K562 (cell line): ENCODE measurements around the gene GPRC6A. TPM values are rescaled to one million over a fixed set of nuclear protein-coding genes. Genes with fewer than 3 reads are reported as not detected.

Experiments
- CBX1 ChIP-seq: sonication (generic); IDR thresholded peaks from 2 replicates; pipeline ENCODE4 v1.6.1; 2016; ENCODE audit warnings: antibody characterized with exemption, low read depth, mild to moderate bottlenecking
- CTCF ChIP-seq, 3 experiments: IDR thresholded peaks in 2 of 3; conservative IDR thresholded peaks in 1 of 3; 2 replicates each; pipeline ENCODE4 v1.5.1; 2011 to 2012; ENCODE audit warnings: low read length in 3 of 3, mild to moderate bottlenecking in 3 of 3, control low read depth in 2 of 3, improper control_type of control experiment in 1 of 3, inconsistent platforms in 1 of 3, low read depth in 1 of 3, mixed read lengths in 1 of 3, moderate library complexity in 1 of 3; ENCODE audit not compliant: insufficient read depth in 2 of 3
- ZFX ChIP-seq: sonication (generic); formaldehyde crosslinking; IDR thresholded peaks from 2 replicates; pipeline ENCODE4 v1.8.0; 2022; ENCODE audit warnings: mild to moderate bottlenecking, missing genetic modification reagents, moderate library complexity
- ZNF212 ChIP-seq: fragments of 450-650 bp; formaldehyde crosslinking; IDR thresholded peaks from 2 replicates; pipeline ENCODE4 v1.4.0; 2020; ENCODE audit warnings: mild to moderate bottlenecking
- polyA plus RNA-seq, 8 experiments: library from polyadenylated mRNA; depleted of rRNA in 4 of 8; stranded (reverse) in 5 of 8; unstranded in 3 of 8; fragments of >200 nt; fragmentation: Nextera tagmentation in 2 of 8; fragmentation: Illumina TruSeq in 1 of 8; extraction: Ambion mirVana in 2 of 8; extraction: Trizol in 1 of 8; gene quantifications; 2 replicates each; pipeline versions ENCODE4 v1.2.1 to v1.2.3, GENCODE V29; 2011 to 2014; ENCODE audit warnings: inconsistent platforms in 1 of 8, missing spikeins in 1 of 8
- total RNA-seq, 7 experiments: library from RNA; depleted of rRNA in 6 of 7; stranded (reverse); fragments of >200 nt in 6 of 7; fragmentation: Illumina TruSeq in 2 of 7; extraction: Trizol in 2 of 7; gene quantifications; 2 replicates each; pipeline versions ENCODE4 v1.2.1 to v1.2.3, GENCODE V29; 2011 to 2021; ENCODE audit warnings: low replicate concordance in 1 of 7
- TF ChIP-seq, protein P1 (sequence below), 2 experiments: fragments of 450-650 bp; IDR thresholded peaks; 2 replicates each; pipeline ENCODE4 v1.6.1; 2016; ENCODE audit warnings: mild to moderate bottlenecking in 2 of 2, borderline replicate concordance in 1 of 2, low read depth in 1 of 2, moderate library complexity in 1 of 2

Gene GPRC6A
- total and polyA plus RNA-seq, 9 of the 15 experiments (the other 6 are each of a cell fraction or from before 2014, with no cell fraction given): 0.03 TPM; not detected in 7

DNA sequence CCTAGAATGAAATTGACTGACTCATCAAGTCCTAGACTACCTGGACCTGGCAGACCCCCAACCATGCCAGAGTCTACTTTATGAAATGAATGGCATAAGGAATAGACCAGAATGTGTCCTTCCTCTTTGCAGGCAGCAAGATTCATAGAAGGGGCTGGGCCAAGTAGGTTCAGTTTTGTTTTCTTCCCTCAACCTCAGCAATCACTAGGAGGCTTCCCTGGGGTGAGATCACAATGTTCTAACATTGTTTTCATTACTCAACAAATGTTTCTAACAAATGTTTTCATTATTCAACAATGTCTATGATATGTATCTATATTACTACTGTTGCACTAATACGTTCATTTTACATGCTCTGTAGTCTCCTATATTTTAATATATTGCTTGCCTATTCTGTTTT is 55.0 kb downstream of the GPRC6A start (continued):
- TF ChIP-seq, protein P1, sequence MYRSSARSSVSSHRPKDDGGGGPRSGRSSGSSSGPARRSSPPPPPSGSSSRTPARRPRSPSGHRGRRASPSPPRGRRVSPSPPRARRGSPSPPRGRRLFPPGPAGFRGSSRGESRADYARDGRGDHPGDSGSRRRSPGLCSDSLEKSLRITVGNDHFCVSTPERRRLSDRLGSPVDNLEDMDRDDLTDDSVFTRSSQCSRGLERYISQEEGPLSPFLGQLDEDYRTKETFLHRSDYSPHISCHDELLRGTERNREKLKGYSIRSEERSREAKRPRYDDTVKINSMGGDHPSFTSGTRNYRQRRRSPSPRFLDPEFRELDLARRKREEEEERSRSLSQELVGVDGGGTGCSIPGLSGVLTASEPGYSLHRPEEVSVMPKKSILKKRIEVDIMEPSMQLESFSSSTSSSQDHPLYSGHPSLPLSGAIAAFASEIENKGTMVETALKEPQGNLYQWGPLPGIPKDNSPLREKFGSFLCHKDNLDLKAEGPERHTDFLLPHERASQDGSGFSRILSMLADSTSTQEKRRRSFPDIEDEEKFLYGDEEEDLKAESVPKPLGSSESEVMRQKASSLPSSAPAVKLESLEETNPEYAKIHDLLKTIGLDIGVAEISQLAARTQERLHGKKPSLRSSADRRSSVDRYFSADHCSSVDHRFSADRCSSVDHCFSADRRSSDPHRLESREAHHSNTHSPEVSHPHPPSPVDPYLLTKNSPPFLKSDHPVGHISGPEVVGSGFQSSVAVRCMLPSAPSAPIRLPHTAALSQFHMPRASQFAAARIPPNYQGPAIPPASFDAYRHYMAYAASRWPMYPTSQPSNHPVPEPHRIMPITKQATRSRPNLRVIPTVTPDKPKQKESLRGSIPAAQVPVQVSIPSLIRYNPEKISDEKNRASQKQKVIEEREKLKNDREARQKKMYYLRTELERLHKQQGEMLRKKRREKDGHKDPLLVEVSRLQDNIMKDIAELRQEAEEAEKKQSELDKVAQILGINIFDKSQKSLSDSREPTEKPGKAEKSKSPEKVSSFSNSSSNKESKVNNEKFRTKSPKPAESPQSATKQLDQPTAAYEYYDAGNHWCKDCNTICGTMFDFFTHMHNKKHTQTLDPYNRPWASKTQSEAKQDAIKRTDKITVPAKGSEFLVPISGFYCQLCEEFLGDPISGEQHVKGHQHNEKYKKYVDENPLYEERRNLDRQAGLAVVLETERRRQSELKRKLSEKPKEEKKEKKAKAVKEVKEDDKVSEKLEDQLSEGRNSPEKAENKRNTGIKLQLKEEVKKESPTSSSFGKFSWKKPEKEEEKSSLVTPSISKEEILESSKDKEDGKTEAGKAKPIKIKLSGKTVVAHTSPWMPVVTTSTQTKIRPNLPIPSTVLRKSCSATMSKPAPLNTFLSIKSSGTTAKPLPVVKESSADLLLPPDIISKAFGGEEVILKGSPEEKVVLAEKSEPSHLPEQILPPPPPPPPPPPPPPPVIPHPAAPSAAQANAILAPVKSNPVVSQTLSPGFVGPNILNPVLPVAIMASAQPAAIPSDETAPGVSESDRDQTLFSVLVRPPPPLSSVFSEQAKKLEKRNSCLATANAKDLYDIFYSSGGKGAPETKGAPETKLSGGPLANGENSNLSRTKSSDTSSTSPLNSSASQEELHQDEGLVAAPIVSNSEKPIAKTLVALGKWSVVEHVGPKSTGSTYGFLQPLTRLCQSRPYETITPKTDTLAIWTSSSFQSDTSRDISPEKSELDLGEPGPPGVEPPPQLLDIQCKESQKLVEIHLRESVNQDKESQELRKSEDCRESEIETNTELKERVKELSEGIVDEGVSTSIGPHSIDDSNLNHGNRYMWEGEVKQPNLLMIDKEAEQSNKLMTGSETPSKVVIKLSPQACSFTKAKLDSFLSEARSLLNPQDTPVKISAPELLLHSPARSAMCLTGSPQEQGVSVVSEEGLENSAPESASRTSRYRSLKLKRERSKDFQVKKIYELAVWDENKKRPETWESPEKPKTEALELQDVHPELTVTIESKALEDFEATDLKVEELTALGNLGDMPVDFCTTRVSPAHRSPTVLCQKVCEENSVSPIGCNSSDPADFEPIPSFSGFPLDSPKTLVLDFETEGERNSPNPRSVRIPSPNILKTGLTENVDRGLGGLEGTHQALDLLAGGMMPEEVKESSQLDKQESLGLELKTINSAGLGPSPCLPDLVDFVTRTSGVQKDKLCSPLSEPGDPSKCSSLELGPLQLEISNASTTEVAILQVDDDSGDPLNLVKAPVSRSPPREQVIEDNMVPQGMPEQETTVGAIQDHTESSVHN (IDR thresholded peaks at IDR 0.05; ENCODE audit: borderline replicate concordance in 1 of 2, low read depth in 1 of 2): no peak
- TF ChIP-seq ZFX (CRISPR knock-in tag): no peak
- no peak for TF ChIP-seq CTCF (IDR thresholded peaks at IDR 0.05 in 2 of 3, conservative IDR thresholded peaks at IDR 0.05 in 1 of 3; ENCODE audit: insufficient read depth in 2 of 3, low read depth in 1 of 3, low read length in 3 of 3)
- no peak for TF ChIP-seq ZNF212 (CRISPR knock-in tag)
- no peak for TF ChIP-seq CBX1
